ENCODE data around the gene AFAP1L2. TPM values are rescaled to one million over a fixed set of nuclear protein-coding genes. Genes with fewer than 3 reads are reported as not detected.
A peak's percentile ranks its signal among the peaks of the same experiment; 100 is the strongest.

AFAP1L2 gene
- total RNA-seq (1 to 10 TPM; 2.9 to 5.0 (median 4.5) TPM), polyA plus RNA-seq (1 to 10 TPM; 3.0 to 3.6 TPM)
- long read RNA-seq, donor 1, partial matches to known transcripts, result 3 of 12 reads
- long read RNA-seq, donor 1, other reads (novel, unspliced or antisense), result 5 of 12 reads
- long read RNA-seq, donor 2, partial matches to known transcripts, result 5 of 10 reads
- long read RNA-seq, donor 2, other reads (novel, unspliced or antisense), result 4 of 10 reads
- long read RNA-seq, donor 3, partial matches to known transcripts, result 2 of 8 reads
- long read RNA-seq, donor 3, other reads (novel, unspliced or antisense), result 5 of 8 reads

DNA sequence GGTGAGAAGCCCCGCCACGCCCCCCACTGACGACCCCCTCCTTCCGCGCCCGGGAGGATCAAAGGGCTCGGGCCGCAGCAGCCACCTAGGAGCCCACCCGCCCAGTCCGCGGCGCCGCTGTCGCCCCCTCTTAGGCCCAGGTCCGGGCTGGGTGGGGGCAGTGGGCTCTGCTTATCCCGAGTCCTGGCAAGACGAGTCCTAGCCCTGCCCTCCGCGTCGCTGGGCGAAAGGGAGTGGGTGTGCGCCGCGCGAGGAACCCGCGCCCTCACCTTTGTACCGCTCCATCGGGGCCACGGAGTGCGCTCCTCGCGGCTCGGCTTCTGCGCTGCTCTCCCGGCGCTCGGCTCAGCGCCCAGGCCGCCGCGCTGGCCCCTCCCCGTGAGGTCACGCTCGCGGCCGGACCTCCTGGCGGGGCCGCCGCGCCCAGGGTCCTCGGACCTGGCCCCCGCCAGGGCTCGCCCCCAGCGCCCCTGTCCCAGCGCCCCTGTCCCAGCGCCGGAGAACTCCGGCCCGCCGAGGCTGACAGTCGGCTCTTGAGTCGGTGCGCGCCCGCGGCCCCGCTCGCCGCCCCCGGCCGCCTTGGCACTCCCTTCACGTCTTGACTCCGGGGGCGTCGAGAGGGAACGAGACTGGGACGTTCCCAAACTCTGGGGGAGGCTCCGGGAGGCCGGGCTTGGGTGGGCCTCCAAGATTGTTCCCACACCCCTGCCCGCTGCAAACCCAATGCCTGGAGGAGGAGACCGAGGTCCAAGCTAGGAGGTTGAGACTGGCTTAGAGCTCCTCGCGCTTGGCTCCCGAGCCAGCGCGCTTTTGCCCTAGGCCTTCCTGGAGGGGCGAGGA is at the start of gene AFAP1L2:
AFAP1L2 (minus strand) TSS at position 332 of the 840 bp plus-strand sequence; CDS start at position 285, 47 bp downstream.
- ATAC-seq, result peak; percentile 68 to 85 (median 78)
- no peaks in the 10 kb centered on the region for H3K36me3 ChIP-seq
- peak within 1 kb of the TSS; percentile 50 to 70 (median 62) for H3K4me3 ChIP-seq
- TF ChIP-seq, protein P1, sequence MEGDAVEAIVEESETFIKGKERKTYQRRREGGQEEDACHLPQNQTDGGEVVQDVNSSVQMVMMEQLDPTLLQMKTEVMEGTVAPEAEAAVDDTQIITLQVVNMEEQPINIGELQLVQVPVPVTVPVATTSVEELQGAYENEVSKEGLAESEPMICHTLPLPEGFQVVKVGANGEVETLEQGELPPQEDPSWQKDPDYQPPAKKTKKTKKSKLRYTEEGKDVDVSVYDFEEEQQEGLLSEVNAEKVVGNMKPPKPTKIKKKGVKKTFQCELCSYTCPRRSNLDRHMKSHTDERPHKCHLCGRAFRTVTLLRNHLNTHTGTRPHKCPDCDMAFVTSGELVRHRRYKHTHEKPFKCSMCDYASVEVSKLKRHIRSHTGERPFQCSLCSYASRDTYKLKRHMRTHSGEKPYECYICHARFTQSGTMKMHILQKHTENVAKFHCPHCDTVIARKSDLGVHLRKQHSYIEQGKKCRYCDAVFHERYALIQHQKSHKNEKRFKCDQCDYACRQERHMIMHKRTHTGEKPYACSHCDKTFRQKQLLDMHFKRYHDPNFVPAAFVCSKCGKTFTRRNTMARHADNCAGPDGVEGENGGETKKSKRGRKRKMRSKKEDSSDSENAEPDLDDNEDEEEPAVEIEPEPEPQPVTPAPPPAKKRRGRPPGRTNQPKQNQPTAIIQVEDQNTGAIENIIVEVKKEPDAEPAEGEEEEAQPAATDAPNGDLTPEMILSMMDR (IDR thresholded peaks at IDR 0.05), result no peak
- intact Hi-C loops (cut with DNase I), result loop anchor here in 4 of 10 donors (5.0 kb wide), 2 partner anchors 72 to 102 kb away; no protein-coding TSS in a partner anchor
- H3K4me1 ChIP-seq, result peaks cover 2 to 62% (median 38%) of the 10 kb centered on the region in 9 donors
- no peaks in the 10 kb centered on the region for H3K9me3 ChIP-seq
- peaks cover 0 to 54% (median 8%) of the 10 kb centered on the region in 7 donors for H3K27me3 ChIP-seq
- 1 to 2% methylated on average over 74 to 88 of the region's 88 CpGs for WGBS, 2 donors
- H3K27ac ChIP-seq, result peak within 1 kb of the TSS in 9 of 10 donors; percentile 41 to 82 (median 63)
- peak in 1 of 2 donors; percentile 58 for DNase-seq

DNA sequence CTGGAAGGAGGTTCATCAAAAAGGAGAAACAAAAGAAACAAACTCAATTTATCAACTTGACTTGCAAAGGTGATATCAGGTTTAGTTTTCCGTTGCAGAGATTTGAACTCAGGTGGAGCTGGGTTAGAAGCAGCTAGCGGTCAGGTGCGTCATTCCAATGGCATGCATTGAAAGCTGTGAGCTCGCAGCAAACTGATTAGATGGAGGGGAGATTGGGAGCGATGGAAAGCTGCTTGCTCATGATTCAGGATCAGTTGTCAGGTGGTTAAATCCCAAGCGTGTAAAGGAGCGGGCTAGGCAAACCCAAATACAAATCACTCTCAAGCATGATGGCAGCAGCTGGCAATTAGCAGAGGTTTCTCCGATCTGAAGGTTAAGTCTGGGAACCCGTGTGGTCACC is 49.3 kb upstream of the AFAP1L2 start:
- intact Hi-C loops (cut with DNase I), result loop anchor here in 1 of 10 donors (5.0 kb wide), 1 partner anchor 151 kb away; no protein-coding TSS in a partner anchor
- WGBS, 2 donors, result 90 to 91% methylated on average over 9 of the region's 9 CpGs
- TF ChIP-seq, protein P1 (IDR thresholded peaks at IDR 0.05), result no peak
- Histone ChIP-seq H3K27me3 (no peaks in the 10 kb centered on the region), H3K9me3 (no peaks in the 10 kb centered on the region), H3K4me1 (peaks cover 0 to 19% (median under 1%) of the 10 kb centered on the region in 9 donors), H3K36me3 (peaks cover 0 to 97% (median 14%) of the 10 kb centered on the region in 9 donors), H3K27ac (no peak overlapping the region), H3K4me3 (no peak overlapping the region)
- DNase-seq, result no peak
- no peak for ATAC-seq

DNA sequence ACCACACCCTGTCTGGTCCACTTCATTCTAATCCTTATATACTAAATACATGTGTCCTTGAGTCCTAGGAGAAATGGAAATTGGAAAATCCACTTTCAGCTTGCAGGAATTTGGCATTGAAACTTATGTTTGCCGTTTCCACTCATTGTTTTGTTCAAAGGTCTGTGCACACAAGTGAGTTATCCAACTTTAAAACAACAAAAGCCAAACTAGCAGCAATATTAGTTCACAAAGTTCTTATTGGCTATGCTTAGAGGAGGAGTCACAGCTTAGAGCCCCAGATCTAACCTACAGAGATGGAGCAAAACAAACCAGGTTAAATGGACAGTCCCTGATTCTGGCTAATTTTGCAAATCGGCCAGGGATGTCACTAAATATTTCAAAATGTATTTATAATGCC is 44.6 kb upstream of the AFAP1L2 start:
- Histone ChIP-seq H3K36me3 (peaks cover 0 to 99% (median 36%) of the 10 kb centered on the region in 9 donors), H3K4me1 (peaks cover 0 to 30% (median 7%) of the 10 kb centered on the region in 9 donors), H3K9me3 (no peaks in the 10 kb centered on the region), H3K4me3 (no peak overlapping the region), H3K27ac (peak overlapping the region in 3 of 10 donors; percentile 4 to 54 (median 18)), H3K27me3 (no peaks in the 10 kb centered on the region)
- intact Hi-C loops (cut with DNase I), result no loop called here
- DNase-seq (no peak), ATAC-seq (peak in 3 of 8 donors; percentile 19 to 57 (median 40))
- WGBS, 2 donors, result 71 to 80% methylated on average over 2 of the region's 2 CpGs
- TF ChIP-seq, protein P1 (IDR thresholded peaks at IDR 0.05), result no peak

GRCh38 chr10:114445332-114445731 is 41.0 kb upstream of the AFAP1L2 start:
- Histone ChIP-seq H3K4me3 (no peak overlapping the region), H3K4me1 (peaks cover 0 to 30% (median 7%) of the 10 kb centered on the region in 9 donors), H3K27ac (peak overlapping the region in 1 of 10 donors; percentile 9), H3K9me3 (no peaks in the 10 kb centered on the region), H3K27me3 (no peaks in the 10 kb centered on the region), H3K36me3 (peaks cover 0 to 99% (median 48%) of the 10 kb centered on the region in 9 donors)
- ATAC-seq, result no peak
- TF ChIP-seq, protein P1 (IDR thresholded peaks at IDR 0.05), result no peak
- WGBS, 2 donors, result 80 to 83% methylated on average over 6 of the region's 6 CpGs
- intact Hi-C loops (cut with DNase I), result no loop called here
- DNase-seq, result no peak

Measured in heart right ventricle (tissue), 16 donors.